ENCODE results near the gene CPAMD8.

- TF ChIP-seq, protein P1, sequence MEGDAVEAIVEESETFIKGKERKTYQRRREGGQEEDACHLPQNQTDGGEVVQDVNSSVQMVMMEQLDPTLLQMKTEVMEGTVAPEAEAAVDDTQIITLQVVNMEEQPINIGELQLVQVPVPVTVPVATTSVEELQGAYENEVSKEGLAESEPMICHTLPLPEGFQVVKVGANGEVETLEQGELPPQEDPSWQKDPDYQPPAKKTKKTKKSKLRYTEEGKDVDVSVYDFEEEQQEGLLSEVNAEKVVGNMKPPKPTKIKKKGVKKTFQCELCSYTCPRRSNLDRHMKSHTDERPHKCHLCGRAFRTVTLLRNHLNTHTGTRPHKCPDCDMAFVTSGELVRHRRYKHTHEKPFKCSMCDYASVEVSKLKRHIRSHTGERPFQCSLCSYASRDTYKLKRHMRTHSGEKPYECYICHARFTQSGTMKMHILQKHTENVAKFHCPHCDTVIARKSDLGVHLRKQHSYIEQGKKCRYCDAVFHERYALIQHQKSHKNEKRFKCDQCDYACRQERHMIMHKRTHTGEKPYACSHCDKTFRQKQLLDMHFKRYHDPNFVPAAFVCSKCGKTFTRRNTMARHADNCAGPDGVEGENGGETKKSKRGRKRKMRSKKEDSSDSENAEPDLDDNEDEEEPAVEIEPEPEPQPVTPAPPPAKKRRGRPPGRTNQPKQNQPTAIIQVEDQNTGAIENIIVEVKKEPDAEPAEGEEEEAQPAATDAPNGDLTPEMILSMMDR (IDR thresholded peaks at IDR 0.05), result no peak
- no peak for TF ChIP-seq POLR2A (IDR thresholded peaks at IDR 0.05)
Measured at GRCh38 chr19:17061205-17061604, 34.6 kb upstream of the CPAMD8 start.

Data from body of pancreas (tissue), 4 donors.